GM12891 (cell line): ENCODE results near the gene CMIP.

Experiments used
- POLR2A ChIP-seq: IDR thresholded peaks from 2 replicates; pipeline ENCODE4 v1.6.1; 2011; ENCODE audit warnings: low read depth, low read length, control low read depth
- POLR2AphosphoS5 ChIP-seq: IDR thresholded peaks from 2 replicates; pipeline ENCODE4 v1.6.1; 2011; ENCODE audit warnings: low read depth, low read length, control low read depth

- TF ChIP-seq POLR2A = no peak
- no peak for TF ChIP-seq POLR2AphosphoS5
These were observed 239.7 kb downstream of the CMIP start for GRCh38 chr16:81684242-81684837.
